GM12874 (cell line): ENCODE data around the gene LILRB3.

Source experiments
- TF ChIP-seq, protein P1 (sequence below): IDR thresholded peaks from 2 replicates; pipeline ENCODE4 v1.5.1; 2011; ENCODE audit warnings: low read depth, mild to moderate bottlenecking, control low read depth, low read length, moderate library complexity; ENCODE audit not compliant: insufficient read depth

Gene LILRB3

GRCh38 chr19:54173359-54173699, 49.5 kb downstream of the LILRB3 start:
- TF ChIP-seq, protein P1, sequence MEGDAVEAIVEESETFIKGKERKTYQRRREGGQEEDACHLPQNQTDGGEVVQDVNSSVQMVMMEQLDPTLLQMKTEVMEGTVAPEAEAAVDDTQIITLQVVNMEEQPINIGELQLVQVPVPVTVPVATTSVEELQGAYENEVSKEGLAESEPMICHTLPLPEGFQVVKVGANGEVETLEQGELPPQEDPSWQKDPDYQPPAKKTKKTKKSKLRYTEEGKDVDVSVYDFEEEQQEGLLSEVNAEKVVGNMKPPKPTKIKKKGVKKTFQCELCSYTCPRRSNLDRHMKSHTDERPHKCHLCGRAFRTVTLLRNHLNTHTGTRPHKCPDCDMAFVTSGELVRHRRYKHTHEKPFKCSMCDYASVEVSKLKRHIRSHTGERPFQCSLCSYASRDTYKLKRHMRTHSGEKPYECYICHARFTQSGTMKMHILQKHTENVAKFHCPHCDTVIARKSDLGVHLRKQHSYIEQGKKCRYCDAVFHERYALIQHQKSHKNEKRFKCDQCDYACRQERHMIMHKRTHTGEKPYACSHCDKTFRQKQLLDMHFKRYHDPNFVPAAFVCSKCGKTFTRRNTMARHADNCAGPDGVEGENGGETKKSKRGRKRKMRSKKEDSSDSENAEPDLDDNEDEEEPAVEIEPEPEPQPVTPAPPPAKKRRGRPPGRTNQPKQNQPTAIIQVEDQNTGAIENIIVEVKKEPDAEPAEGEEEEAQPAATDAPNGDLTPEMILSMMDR: no peak

DNA sequence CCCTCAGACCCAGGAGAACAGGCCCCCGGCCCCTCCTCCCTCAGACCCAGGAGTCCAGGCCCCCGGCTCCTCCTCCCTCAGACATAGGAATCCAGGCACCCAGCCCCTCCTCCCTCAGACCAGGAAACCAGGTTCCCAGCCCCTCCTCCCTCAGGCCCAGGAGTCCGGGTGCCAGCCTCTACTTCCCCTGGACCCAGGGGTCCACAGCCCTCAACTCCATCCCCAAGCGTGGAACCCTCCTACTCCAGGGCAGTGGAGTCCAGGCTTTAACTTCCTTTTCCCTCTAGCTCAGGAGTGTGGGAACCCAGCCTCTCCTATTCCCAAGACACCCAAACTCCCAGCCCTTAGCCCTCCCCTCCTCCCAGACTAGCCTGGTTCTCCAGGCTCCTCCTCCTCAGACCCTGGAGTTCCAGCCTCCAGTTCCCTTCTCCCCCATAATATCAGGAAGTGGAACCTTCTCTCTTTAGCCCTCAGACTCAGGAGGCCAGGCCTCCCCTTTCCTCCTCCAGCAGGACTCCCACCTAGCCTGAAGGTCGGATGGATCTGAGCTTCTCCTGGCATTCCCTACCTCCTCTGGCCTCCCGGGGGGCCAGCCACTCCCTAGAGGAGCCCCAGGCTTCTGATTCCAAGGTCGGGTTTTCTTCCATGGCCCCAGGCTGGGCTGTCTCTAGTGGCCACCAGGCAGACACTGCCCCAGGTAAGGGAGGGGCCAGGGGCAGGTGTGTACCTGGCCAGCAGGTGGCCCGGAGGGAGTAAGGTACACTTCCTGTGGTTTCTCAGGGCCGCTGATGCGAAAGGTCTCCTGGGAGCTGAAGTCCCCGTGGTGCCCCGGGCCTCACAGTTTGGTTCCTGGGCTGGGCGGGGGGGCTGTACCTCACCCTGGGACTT, 50.1 kb downstream of the LILRB3 start, which contains the start of gene TMC4:
TSS of gene TMC4 (minus strand) at position 690 of the 888 bp plus-strand sequence. CDS start at position 647, 43 bp downstream.
- TF ChIP-seq, protein P1: peak; percentile 26; the same call in 1 of the 2 replicates

GRCh38 chr19:54169149-54169740, 53.6 kb downstream of the LILRB3 start:
- TF ChIP-seq, protein P1: no peak

GRCh38 chr19:54168174-54168917, 54.5 kb downstream of the LILRB3 start:
- TF ChIP-seq, protein P1: peak; percentile 97
